GM19043 (cell line): ENCODE results near the gene BCAS3.

Source experiments
- ATAC-seq: cut with Tn5 transposase; IDR thresholded peaks from one replicate; pipeline ENCODE4 v1.9.1; 2021; ENCODE audit warnings: low read depth; ENCODE audit not compliant: unreplicated experiment

BCAS3 gene

DNA sequence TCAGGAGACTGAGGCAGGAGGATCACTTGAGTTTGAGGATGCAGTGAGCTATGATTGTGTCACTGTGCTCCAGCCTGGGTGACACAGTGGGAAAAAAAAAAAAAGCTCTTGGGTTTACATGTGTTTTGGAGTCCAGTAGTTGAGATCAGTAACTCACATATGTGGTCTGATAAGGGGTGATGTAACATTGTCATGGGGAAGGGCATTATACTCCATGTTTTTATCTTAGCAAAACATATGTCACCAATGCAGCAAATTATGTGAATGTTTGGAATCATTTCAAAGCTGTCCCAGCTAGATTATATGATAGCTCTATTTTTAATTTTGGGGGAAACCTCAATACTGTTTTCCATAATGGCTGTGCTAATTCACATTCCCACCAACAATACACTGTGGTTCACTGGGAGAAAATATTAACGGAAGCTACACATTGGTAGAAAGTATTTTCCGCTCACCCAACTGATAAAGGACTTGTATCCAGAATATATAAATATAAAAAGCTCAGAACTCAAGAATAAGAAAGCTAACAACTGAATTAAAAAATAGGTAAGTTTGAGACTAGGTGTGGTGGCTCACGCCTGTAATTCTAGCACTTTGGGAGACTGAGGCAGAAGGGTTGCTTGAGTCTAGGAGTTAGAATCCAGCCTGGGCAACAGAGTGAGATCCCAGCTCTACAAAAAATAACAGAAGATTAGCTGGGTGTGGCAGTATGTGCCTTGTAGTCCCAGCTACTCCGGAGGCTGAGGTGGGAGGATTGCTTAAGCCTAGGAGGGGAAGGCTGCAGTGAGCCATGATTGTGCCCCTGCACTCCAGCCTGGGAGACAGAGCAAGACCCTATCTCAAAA is 497.9 kb downstream of the BCAS3 start:
- ATAC-seq = no peak

DNA sequence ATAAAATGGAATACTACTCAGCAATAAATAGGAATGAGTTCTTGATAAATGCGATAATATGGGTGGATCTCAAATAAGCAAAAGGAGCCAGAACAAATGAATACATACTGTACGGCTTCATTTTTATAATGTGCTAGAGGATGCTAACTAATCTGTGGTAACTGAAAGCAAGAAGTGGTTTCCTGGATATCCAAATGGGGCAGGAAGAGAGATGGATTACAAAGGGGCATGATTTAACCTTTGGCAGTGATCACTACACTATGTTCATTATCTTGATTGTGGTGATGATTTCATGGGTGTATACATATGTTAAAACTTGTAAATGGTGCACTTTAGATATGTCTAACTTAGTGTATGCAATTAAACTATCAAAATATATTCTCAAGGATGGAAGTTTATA is 499.7 kb downstream of the BCAS3 start:
- no peak for ATAC-seq

DNA sequence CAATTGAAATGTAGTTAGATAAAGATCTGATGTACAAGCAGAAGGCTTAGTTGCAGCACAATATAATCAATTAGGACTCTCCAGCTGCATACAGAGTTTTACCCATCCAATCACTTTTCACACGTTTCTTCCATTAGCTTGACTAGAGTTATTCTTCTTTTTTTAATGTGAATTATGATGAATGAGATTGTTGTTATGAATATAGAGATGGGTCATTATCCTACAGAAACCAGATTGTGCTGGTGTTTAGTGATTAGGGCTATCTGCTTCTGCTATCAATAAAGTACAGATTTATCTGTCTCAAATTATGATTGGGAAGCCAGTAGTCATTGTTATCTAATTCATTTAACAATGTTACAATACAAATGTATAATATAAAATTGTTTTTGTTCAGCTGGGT is 500.6 kb downstream of the BCAS3 start:
- no peak for ATAC-seq

DNA sequence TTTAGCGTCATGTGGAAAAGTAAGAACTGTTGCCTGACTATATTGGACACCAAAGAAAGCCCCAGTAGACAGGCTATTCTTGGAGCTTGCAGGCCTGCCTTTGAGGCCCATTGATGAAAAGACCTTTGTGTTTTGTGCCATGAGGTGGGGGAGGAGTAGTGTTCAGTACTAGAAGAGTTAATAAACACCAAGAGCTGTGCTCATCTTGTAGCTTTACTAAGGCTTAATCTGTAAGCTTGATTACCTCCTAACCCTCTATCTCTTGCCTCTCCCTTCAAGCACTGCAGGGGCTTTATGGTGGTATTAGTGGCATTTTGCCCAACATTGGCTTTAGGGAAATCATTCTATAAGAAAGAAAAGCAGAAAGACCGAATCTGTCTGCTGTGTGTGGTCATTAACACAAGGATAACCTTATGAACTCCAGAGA is 501.7 kb downstream of the BCAS3 start:
- ATAC-seq = no peak

DNA sequence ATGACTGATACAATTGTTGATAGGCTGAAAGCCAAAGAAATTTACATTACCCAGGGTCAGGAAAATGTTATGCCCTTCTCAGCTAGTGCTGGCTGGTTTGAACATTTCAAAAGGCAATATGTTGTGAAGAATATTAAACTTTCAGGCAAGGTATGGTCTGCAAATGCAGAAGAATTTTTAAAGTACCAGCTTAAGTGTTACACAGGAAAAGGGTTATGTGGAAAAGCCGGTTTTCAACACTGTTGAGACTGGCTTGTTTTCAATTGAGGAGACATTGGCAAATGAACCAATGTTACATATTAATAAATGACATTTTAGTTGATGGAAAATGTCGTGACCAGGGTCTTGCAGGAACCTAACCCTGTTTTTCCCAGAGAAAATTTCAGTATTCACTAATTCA is 506.1 kb downstream of the BCAS3 start:
- ATAC-seq = no peak

DNA sequence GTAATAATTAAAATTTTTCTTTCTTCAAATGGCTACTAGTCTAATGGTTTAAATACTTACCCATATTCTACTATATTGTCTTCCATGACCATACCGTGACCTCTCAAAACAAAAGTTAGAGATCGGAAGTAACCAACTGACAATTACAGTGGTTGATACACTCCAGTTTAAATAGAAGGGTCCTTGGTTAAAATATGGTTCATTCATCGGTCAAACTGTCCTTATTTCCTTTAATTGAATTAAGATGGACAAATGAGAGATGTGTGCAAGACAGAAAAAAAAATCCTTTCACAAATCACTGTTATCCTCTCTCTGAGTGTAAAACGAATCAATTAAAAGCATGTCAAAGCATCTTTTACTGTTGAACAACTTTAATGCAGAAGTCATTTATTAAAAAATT is 507.7 kb downstream of the BCAS3 start:
- no peak for ATAC-seq

DNA sequence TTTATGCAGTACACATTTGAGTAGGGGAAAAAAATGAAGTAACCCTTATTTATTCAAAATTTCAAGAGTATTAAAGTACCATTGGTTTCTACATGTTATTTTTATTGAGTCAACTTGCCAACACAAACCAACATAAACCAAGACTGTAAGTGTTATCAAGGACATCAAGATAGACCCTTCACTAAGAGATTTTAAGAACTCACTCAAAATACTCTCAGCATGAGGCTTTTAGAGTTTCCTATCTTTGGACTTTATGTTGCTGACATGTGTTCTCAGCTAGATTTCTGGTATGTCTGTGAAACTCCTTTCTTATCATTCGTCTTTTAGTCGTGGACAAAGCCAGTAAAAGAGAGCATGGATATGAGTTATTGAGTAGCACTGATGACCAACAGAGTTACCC is 509.4 kb downstream of the BCAS3 start:
- no peak for ATAC-seq

DNA sequence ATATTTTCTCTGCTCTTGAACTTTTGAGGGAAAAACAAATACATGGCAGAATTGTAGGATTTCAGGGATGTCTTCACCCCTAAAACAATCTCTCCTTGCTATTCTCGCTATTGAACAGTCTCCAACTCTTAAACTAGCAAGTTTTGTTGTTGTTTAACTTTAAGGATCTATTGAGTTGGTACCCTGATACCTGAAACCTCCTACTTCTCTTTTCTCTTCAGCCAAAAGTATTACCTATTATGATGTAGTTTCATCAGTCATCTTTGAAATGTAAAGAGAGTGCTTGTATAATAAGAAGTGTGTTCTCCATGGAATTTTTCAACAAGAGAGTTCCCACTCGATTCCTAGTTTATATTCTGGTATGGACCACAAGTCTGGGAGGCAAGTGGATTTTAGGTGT is 510.4 kb downstream of the BCAS3 start:
- ATAC-seq = no peak

DNA sequence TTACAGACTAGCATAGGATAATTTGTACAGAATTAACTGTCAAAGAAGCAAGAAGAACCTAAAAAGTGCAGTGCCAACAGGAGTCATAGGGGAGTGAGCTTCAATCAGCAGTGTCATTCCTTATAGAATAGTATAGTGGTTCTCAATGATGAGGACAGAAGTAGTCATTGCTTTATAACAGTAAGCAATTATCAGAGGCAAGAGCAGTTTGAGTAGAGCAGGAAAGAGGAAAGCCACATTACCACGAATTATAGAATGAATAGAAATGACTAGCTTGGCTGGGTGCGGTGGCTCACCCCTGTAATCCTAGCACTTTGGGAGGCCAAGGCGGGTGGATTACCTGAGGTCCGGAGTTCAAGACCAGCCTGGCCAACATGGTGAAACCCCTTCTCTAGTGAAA is 512.3 kb downstream of the BCAS3 start:
- no peak for ATAC-seq

DNA sequence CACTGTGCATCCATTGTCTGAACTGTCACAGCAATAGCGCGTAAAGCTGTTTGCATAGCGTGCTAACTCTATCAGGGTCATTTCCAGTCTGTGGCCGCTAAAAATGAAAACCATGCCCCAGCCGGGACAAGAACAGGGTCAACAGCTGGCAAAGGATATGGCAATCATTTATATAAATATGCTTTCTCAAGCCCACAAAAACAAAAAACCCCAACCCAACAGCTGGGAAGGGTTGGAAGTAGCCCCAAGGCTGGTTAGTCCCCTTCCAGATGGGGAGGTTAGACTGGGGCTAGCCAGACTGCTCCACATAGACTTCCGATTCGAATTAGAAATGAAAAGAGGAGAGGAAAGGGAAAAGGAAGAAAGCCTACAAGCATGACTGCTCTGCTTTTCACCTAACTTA is 518.7 kb downstream of the BCAS3 start:
- ATAC-seq = no peak

DNA sequence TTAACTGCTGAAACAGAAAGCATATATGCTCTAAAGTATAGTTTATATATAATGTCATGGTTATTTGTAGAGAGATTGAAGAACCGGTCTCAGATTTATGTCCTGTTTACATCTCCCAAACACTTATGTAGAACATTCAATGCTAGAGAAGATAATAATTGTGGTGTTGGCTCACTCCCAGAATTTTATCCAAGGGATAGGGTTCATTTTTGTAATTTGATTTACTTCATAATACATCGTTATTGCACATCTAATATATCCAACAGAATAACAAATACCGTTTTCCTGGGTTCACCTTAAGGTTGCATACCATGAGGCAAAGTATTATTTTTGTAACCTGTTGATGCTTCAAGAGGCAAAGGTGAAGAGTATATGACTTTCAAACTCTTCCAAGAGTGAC is 519.1 kb downstream of the BCAS3 start:
- no peak for ATAC-seq

DNA sequence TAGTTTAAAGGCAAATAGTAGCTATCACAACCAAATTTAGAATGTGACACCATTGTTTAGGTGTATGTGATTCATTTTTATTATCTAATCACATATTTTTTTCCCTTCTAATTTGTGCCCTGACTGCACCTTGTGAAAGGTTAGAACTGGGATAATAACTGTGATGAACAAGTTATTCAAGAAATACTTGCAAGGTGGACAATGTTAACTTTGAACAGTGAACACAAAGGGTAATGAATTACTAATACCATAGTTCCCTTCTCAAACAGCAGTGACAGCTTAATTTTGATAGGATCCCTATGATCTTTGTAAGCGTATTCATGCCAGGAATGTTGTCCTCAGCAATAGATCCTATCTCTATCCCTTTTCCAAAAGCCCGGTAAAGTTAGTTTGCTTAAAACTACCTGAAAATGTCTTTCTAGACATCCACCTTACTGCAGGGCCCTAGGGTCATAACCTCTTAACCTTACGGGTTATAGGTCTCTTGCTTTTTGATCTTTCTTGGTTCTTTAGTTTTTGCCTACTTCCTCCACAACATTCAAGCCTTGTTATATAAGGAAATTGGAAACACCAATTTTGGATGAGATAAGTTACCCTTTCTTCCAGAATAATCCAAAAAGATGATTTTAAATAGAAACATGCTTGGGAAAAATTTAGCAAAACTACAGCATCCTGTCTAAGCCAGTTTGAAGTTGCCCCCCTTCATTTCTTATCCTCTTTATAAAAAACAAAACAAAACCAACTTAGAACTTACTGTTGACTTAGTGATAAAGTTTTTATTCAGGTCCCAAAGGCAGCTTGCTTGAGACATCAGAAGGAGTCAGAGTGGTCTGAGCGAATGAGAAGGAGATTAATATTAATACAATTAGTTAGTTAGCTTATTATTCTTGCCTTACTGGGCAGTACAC is 522.0 kb downstream of the BCAS3 start:
- ATAC-seq = no peak

DNA sequence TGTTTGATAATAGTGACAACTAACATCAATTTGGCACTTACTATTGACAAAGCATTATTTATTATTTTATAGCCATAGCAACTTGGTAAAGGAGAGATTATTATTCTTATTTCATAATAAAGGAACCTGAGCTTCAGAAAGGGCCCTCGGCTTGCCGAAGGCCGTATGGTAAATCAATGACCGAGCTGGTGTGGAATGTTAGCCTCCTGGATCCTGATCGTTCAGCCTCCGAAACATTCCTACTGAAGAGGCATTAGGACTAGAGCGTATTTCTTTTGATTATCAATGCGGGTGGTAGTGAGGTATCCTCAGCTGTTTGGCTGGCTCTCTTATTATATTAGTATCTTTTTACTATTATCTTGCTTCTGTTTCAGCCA is 522.7 kb downstream of the BCAS3 start:
- no peak for ATAC-seq

DNA sequence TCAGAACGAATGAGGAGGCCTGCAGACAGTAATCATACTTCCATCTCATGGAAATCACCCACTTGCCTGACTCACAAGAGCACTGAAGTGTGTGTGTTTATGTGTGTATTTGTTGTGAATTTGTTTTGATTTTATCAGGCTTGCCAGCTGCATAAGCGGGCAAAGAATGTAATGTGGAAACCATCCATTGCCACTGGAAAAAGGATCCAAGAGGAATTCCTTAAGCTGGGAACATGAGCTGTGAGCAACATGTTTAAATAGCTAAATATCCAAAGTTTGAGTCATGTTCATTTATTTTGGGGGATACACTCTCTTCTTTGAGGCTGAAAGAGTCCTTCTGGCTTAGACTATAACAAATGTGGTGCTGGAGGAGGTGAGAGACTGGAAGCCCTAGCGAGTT is 523.6 kb downstream of the BCAS3 start:
- no peak for ATAC-seq

DNA sequence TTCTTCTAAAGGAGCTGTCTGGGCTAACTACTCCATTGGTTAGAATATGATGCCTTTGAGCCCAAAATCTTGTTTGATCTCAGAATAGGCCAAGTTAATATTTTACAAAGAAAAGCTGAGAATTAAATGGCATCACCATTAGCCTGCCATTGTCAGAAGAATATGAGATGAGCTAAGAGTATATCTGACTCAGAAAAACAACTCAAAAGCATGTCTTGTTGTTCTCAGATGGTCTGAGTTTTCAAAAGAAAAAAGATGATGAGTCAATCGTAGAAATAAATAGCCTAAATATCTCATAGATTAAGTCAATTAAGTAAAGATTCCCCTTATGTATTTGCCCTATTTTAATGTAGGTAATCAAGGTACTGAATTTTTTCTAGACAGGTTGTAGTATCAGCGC is 524.9 kb downstream of the BCAS3 start:
- ATAC-seq = no peak

DNA sequence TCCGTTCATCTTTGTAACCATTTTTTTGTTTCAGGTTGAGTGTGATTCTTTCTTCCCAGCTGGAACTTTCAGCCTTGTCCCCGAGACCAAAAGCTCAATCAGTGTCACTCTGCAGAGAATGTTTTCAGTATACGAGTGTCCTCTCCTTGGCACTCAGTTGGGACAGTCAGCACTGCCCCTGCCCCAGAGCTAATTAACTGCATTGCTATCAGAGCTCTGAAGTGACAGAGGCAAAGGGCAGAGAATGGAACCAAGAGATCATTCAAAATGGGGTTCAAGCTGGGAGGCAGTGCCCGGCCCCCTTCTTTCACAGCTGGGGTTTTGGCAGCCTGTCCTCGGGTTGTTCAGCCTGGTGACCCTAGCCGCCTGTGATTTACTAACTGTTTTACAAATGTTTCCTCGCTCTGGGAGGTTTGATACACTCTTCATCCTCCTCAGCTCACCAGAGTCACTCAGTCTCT is 526.0 kb downstream of the BCAS3 start:
- ATAC-seq = no peak

DNA sequence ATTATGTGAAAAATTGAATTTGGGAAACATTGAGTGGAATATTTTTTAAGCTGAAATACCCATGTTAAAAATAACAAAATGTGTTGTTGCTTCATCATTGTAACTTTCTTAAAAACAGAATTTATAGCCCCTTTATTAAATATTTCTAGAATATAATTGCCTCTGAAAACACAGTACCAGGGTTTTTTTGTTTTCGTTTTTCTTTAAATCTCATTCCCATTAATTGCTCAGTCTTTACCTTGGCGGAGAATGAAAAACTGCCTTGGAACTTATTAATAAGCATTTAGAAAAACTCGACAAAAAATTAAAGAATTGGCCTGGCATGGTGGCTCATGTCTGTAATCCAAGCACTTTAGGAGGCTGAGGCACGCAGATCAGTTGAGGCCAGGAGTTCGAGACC is 526.8 kb downstream of the BCAS3 start:
- no peak for ATAC-seq

DNA sequence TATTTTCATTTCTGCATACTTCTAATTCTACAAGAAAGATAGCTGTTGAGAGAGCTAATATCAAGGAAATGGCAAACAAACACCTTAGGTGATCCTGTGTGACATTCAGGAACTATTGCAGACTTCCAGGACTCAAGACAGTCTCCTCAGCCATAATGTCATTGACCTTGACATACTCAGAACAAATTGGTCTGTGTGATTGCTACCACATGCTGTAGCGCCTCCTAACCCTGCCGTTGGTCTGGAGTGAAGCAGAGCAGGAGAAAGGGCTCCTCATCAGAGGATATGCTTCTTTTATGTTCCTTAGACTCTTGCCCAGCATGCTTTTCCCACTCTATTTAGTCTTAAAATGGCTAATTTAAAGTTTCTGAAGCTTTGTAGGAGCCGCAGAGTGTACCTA is 527.8 kb downstream of the BCAS3 start:
- no peak for ATAC-seq

DNA sequence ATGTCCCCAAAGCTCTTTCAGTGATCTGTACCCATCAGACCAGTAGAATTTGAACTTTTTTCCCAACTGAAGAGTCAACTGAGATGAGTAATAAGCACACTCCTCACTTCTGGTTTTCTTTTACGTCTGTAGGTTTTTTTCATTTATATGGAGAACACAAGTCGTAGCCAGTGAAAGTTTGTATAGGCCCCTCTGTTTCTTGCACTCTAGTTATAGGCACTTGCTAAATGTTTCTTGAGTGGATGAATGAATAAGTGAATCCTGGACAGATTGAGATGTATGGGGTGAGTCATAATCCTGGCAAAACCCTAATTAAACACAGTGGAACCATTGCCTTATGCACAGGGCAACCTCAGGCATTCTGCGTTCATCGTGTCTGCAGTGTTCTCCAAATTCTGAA is 528.3 kb downstream of the BCAS3 start:
- ATAC-seq = no peak

DNA sequence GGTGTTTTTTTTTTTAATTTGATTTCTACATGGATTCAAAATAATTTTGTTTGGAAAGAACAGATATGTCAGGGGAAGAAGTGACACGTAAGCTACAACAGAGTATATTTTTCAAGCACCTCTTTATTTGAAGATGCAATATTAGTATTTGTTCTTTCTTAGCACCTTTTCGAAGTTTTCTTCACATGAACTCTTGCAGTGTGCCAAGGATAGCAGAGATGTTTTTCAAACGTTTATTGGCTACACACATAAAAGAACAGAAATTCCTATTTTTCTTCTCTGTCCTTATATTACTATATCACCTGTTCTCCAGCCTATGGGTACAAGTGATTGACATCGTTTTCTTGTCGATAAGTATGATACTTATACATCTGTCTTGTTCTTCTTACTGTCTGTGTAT is 529.3 kb downstream of the BCAS3 start:
- no peak for ATAC-seq

DNA sequence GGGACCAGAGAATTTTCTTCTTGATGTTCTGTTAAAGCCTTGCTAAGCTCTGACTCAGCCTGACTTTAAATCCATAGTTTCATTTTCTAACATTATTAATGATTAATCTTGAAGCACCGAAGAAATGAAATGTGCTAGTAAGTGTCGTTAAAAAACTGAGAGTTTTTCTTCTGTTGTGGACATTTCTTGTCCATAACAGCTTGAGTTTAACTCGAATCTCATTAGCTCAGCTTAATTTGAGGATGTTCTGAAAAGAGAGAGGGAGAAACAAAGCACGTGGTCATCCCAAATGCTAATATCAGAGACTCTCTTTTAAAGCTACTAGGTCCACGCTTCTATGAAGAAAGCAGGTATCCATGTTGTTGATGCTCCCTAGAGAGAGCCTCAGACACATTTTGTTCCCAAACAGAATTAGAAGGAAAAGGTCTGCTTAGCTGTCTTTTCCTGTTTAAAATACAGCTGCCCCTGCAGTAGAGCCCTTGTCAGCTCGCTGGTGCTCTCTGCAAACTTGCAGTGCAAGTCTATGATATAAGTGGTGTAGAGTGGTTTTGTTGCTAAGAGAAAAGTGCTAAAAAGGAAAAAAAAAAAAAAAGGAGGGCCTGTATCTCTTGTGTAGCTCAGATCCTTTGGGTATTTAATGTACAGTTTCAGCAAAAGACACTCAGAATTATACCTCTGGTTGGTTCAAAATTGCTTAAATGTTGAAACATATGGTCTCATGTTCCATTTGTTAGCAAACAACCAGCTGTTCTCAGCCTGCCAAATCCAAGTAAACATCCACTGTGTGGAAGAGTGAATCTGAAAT is 530.9 kb downstream of the BCAS3 start:
- ATAC-seq = no peak
